Testis (tissue), 3 donors: ENCODE results near the gene SSBP3. TPM values are rescaled to one million over a fixed set of nuclear protein-coding genes. Genes with fewer than 3 reads are reported as not detected.
A peak's percentile ranks its signal among the peaks of the same experiment; 100 is the strongest.

Experiments
- DNase-seq: peaks from one replicate; pipeline ENCODE4 v3.0.0-alpha.2; 2019
- H3K27ac ChIP-seq, 2 donors: fragments of 200-600 bp; sonication (generic); one replicate each; pipeline ENCODE4 v1.5.1; 2019
- H3K27me3 ChIP-seq: fragments of 200-600 bp; sonication (generic); one replicate; pipeline ENCODE4 v1.5.1; 2019
- H3K36me3 ChIP-seq: fragments of 200-600 bp; sonication (generic); one replicate; pipeline ENCODE4 v1.5.1; 2017; ENCODE audit warnings: low read depth; ENCODE audit errors: missing control alignments
- H3K4me1 ChIP-seq: fragments of 200-600 bp; sonication (generic); one replicate; pipeline ENCODE4 v1.5.1; 2019
- H3K4me3 ChIP-seq, 2 donors: fragments of 200-600 bp; sonication (generic); one replicate each; pipeline ENCODE4 v1.5.1; 2017 to 2019
- H3K9me3 ChIP-seq: fragments of 200-600 bp; sonication (generic); one replicate; pipeline ENCODE4 v1.5.1; 2017
- CTCF ChIP-seq, 3 experiments: fragments of 450-650 bp in 2 of 3; fragments of 200-600 bp in 1 of 3; sonication (generic) in 1 of 3; IDR thresholded peaks; one replicate each; pipeline ENCODE4 v1.5.1; 2016 to 2019; ENCODE audit warnings: antibody characterized with exemption in 3 of 3, mild to moderate bottlenecking in 2 of 3, moderate library complexity in 1 of 3
- POLR2A ChIP-seq: fragments of 450-650 bp; IDR thresholded peaks from one replicate; pipeline ENCODE4 v1.6.1; 2017; ENCODE audit warnings: antibody characterized with exemption, mild to moderate bottlenecking, moderate library complexity
- WGBS, 2 donors: methylation state at CpG; one replicate each; pipeline ENCODE4 v1.1.5; 2018; 5-methylcytosine and 5-hydroxymethylcytosine counted together
- intact Hi-C: fragments of 100-400 bp; cut with DNase I; formaldehyde crosslinking; loops from one replicate; pipeline ENCODE4 v1.15.1; 2023; ENCODE audit warnings: low total_unique reads
- polyA plus RNA-seq: library from polyadenylated mRNA; stranded (reverse); fragments of 350-450 nt; fragmentation: Illumina TruSeq; extraction: RNeasy Lipid Tissue Mini Kit (QIAGEN cat#74804); gene quantifications from one replicate; pipeline ENCODE4 v1.2.3, GENCODE V29; 2014; ENCODE audit warnings: low read depth, low replicate concordance; ENCODE audit not compliant: insufficient read depth
- total RNA-seq, 2 donors: library from RNA; depleted of rRNA; stranded (reverse); fragments of >200 nt; gene quantifications; one replicate each; pipeline ENCODE4 v1.2.3, GENCODE V29; 2016

The SSBP3 gene
- total and polyA plus RNA-seq, 3 donors from 2014 or later = 88.8 to 99.0 (median 91.6) TPM

- intact Hi-C loops = no loop called here
- Histone ChIP-seq H3K9me3 (no peaks in the 10 kb centered on the region), H3K4me1 (peaks cover 98% of the 10 kb centered on the region), H3K27ac (peak overlapping the region; percentile 27 to 80), H3K36me3 (no peaks in the 10 kb centered on the region), H3K27me3 (no peaks in the 10 kb centered on the region), H3K4me3 (no peak overlapping the region)
- 65 to 78% methylated on average over 9 to 12 of the region's 12 CpGs for WGBS, 2 donors
- no peak for TF ChIP-seq POLR2A
- no peak for TF ChIP-seq CTCF (IDR thresholded peaks at IDR 0.05)
- DNase-seq = no peak
These were observed 78.0 kb downstream of the SSBP3 start for GRCh38 chr1:54328066-54328636.

GRCh38 chr1:54327386-54328065 lies 78.7 kb downstream of the SSBP3 start:
- H3K27me3 ChIP-seq = no peaks in the 10 kb centered on the region
- DNase-seq = no peak
- peak overlapping the region; percentile 61 to 80 for H3K27ac ChIP-seq
- TF ChIP-seq POLR2A (no peak), CTCF (IDR thresholded peaks at IDR 0.05) (no peak)
- no peaks in the 10 kb centered on the region for H3K36me3 ChIP-seq
- H3K4me3 ChIP-seq = no peak overlapping the region
- H3K4me1 ChIP-seq = peaks cover 96% of the 10 kb centered on the region
- intact Hi-C loops = no loop called here
- WGBS, 2 donors = 54 to 68% methylated on average over 14 of the region's 14 CpGs
- H3K9me3 ChIP-seq = no peaks in the 10 kb centered on the region

GRCh38 chr1:54326543-54327385 lies 79.4 kb downstream of the SSBP3 start:
- Histone ChIP-seq H3K27ac (peak overlapping the region; percentile 61 to 80), H3K9me3 (no peaks in the 10 kb centered on the region), H3K4me1 (peaks cover 88% of the 10 kb centered on the region), H3K27me3 (no peaks in the 10 kb centered on the region), H3K4me3 (no peak overlapping the region), H3K36me3 (no peaks in the 10 kb centered on the region)
- TF ChIP-seq POLR2A (no peak), CTCF (IDR thresholded peaks at IDR 0.05) (no peak)
- no peak for DNase-seq
- intact Hi-C loops = no loop called here
- WGBS, 2 donors = 54 to 58% methylated on average over 12 of the region's 12 CpGs

- 58 to 63% methylated on average over 20 of the region's 20 CpGs for WGBS, 2 donors
- H3K27me3 ChIP-seq = no peaks in the 10 kb centered on the region
- peak overlapping the region; percentile 61 to 80 for H3K27ac ChIP-seq
- peaks cover 79% of the 10 kb centered on the region for H3K4me1 ChIP-seq
- no peak overlapping the region for H3K4me3 ChIP-seq
- TF ChIP-seq CTCF (IDR thresholded peaks at IDR 0.05) (no peak), POLR2A (no peak)
- intact Hi-C loops = no loop called here
- DNase-seq = no peak
- no peaks in the 10 kb centered on the region for H3K9me3 ChIP-seq
- no peaks in the 10 kb centered on the region for H3K36me3 ChIP-seq
These were observed 80.3 kb downstream of the SSBP3 start for GRCh38 chr1:54325703-54326461.
